Stimulated activated CD4-positive, alpha-beta T cell treated with anti-CD3 and anti-CD28 coated beads, Interleukin-1b, Interleukin-23, amount 100 ng/mL, for 4 hours (primary cell): ENCODE measurements around the gene ZC3H10.

Experiments used
- DNase-seq, 2 donors: peaks; one replicate each; pipeline ENCODE4 v3.0.0-alpha.2; 2020; ENCODE audit warnings: low read depth in 2 of 2

ZC3H10 gene

DNA sequence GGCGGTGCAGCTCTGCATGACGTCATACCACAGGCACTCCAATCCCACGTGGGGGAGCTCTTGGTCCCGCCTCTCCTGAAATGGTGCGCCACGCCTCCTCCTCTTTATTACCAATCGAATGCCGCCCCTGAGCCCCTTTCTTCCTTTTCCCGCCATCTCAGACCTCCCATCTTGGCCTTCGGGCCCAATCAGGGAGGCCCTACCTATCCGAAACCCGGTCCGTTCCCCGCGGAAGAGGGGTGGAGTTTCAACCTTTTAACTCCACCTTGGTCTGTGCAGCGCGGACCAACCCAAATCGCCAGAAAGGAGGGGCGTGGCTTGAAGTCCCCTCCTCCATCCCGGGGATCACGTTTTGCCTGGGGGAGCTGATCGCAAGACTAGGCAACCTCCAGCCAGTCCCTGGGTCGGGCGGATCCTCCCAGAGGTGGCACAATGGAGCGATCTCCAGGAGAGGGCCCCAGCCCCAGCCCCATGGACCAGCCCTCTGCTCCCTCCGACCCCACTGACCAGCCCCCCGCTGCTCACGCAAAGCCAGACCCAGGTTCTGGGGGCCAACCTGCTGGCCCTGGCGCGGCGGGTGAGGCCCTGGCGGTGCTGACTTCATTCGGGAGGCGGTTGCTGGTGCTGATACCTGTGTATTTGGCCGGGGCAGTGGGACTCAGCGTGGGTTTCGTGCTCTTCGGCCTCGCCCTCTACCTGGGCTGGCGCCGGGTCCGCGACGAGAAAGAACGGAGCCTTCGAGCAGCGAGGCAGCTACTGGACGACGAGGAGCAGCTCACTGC, 10.0 kb downstream of the ZC3H10 start, which contains the start of gene ESYT1:
TSS of gene ESYT1 (plus strand) at position 380 of the 782 bp plus-strand sequence. CDS start at position 433, 53 bp downstream.
- peak; percentile 84 to 94 for DNase-seq

DNA sequence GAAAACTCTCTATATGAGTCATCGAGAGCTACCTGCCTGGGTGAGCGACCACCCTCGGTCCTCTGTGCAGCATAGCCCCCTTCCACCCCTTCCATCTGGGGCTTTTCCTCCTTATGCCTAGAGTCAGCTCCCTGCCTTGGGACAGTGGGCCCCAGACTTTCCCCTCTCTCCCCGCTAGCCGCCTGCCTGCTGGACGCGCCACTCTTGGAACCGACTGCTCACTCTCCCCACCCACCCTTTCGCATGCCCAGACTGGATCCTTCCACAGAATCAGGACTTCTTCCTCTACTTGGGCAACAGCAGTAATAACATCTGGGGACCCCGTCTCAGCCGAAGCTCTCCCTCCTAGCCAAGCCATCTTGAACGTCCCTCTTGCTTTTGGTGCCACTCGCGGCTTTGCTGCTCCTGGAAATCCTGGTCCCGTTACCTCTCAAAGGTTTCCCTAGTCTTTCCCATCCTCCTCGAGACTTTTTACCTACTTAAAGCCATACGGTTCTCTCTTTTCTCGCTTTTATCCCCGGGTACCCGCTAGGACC, 10.7 kb downstream of the ZC3H10 start:
- no peak for DNase-seq

DNA sequence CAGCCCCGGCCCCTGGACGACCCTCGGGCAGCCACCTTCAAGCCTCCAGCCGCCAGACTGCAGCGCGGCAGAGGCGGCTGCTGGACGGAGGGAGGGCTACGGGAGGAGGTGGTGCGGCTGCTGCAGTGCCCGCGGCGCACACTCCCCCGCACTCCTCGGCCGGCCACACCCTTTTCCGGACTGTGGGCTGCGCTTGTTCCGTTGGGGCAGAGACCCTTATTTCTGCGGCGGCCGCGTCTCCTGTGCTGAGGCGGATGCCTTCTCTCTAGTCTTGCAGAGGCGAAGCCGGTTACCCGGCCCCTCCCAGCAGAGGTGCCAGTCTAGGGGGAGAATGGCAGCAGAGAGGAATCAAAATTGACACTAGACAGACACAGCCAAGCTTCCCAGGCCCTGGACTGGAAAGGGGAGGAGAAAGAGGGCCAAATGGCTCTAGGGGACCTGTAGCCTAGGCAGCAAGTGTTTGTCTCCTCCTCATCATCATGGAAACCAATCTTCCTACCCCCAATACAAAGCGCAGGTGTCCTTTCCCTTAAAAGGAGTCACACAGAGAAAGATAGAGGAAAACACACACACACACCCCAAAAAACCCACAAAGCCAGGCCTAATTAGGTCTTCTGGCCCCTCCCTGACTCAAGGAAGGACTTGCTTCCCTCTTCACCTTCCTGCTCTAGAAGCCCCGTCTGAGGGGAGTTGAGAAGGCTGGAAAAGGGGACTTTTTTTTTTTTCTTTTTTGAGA, 11.3 kb downstream of the ZC3H10 start:
- peak in 1 of 2 donors; percentile 43 for DNase-seq

DNA sequence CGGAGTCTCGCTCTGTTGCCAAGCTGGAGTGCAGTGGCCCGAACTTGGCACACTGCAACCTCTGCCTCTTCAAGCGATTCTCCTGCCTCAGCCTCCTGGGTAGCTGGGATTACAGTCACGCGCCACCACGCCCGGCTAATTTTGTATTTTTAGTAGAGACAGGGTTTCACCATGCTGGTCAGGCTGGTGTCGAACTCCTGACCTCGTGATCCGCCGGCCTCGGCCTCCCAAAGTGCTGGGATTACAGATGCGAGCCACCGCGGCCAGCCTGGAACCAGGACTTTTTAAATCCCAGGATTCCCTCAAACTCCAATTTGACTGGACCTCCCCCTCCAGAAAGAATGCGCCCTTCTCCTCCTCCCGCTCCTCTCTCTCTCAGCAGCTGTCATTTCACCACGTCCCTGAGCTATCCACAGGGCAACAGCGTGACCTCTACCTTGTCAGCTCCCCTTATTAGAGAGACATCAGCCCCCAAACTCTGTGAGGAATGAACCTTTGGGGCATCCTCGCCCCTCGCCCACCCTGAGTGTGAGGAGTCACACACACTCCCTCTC, 12.0 kb downstream of the ZC3H10 start:
- DNase-seq = no peak

DNA sequence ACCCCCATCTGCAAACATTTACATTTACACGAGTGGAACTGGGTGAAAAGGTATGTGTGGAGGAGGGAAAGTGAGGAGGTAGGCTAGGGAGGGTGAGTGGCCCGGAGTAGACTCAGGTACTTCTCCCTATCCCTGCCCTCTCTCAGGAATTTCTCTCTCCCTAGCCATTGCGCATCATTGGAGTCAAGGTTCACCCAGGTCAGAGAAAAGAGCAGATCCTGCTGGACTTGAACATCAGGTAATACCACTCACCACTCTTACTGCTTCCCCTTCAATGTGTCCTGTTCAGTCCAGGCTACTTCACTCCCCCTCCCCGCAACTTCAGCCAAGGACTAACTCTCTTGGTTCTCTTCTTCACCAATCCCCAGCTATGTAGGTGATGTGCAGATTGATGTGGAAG, 12.8 kb downstream of the ZC3H10 start:
- DNase-seq = no peak

DNA sequence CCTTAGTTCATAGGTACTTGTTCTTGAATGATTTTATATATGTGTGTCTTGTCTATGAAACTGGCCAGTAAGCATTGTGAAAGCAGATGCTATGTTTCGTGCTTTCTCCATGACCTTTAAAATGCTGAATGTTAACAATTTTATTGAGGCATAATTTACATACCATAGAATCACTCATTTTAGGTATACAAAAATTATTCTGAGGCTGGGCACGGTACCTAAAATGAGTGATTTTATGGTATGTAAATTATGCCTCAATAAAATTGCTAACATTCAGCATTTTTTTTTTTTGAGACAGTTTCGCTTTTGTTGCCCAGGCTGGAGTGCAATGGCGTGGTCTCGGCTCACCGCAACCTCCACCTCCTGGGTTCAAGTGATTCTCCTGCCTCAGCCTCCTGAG, 16.8 kb downstream of the ZC3H10 start:
- DNase-seq = no peak

DNA sequence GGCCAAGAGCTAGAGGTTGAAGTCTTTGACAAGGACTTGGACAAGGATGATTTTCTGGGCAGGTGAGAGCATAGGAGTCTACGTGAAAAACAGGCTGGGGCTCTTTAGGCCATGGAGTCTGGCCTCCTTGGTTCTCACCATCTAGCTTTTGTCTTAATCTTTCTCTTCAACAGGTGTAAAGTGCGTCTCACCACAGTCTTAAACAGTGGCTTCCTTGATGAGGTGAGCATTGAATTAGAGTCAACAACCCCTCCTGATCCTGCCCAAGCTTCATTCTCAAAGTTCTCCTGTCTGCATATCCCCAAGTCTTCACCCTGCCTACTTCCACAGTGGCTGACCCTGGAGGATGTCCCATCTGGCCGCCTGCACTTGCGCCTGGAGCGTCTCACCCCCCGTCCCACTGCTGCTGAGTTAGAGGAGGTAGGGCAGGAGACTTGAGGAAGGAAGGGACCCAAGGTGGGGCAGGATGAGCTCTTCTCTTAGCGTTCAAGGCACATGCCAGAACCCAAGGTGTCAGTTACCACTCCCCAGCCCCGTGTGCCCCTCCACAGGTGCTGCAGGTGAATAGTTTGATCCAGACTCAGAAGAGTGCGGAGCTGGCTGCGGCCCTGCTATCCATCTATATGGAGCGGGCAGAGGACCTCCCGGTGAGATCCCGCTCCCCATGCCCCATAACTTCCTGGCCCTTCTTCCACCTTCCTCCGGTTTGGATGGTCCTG, 19.9 kb downstream of the ZC3H10 start:
- no peak for DNase-seq

DNA sequence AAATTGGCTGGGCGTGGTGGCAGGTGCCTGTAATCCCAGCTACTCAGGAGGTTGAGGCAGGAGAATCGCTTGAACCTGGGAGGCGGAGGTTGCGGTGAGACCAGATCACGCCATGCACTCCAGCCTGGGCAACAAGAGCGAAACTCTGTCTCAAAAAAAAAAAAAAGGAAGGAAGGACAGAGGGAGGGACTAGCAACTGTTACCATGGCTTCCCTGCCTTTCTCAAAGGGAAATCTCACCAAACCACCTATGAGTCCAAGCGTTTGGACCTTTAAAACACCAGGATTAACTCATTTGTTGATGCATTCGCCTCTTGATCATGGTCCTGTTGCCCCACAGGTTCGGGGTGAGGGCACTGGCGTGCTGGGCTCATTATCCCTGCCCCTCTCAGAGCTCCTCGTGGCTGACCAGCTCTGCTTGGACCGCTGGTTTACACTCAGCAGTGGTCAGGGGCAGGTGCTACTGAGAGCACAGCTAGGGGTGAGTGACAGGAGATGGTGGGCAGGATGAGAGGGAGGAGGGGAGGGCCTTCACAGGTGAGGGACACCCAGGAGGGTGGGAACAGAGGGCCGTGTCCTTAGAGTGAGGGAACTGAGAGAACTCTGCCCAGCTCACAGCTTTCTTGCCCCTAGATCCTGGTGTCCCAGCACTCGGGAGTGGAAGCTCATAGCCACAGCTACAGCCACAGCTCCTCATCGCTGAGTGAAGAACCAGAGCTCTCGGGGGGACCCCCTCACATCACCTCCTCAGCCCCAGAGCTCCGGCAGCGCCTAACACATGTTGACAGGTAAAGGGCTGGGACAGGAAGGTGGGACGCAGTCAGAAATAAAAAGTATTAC, 24.1 kb downstream of the ZC3H10 start:
- no peak for DNase-seq

DNA sequence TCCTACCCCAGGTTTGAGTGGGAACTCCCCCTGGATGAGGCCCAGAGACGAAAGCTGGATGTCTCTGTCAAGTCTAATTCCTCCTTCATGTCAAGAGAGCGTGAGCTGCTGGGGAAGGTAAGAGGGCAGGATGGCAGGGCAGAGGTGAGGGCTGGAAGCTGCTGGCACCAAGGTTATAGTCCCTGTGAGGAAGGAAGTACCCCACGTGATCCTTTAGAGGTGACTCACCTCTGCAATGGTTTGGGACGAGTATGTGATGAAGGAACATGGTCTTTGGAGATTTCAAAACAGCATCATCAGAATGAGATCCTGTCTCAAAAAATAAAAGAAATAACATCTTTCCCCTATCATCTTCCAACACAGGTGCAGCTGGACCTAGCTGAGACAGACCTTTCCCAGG, 25.2 kb downstream of the ZC3H10 start:
- no peak for DNase-seq

DNA sequence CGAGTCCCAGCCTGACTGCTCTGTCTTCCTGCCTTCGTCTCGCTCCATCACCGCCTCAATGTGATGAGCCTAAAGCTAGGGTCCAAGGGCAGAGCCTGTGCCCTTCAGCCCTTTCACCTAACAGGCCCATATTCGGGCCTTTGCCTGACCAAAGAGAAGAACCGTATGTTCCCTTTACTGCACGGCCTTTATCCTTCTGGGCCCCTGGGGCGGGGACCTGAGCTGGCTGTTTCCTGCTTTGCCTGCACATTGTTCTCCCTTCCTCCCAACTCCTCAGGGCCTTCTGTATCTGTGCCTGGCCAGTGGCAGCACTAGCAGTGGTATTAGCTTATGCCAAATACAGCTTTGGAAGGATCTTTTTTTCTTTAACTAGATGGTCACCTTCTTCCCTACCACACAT, 25.8 kb downstream of the ZC3H10 start:
- DNase-seq = no peak

DNA sequence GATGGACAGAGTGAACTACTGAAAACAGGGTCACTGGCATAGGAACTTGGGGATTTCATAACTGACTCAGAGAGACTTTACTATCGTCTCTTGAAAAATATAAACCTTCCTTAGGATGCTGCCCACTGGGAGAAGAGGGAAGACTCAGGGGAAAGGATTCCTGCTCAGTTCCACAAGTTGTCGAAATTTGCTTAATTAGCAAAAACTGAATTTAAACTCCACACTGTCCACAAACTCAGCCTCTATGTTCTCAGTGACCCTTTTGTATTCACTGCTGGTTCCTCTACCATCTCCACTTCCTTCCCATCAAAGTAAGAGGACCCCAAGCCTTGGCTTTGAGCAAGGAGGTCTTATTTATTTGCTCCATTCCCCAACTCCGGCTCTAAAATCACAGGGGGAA, 27.2 kb downstream of the ZC3H10 start:
- DNase-seq = no peak

DNA sequence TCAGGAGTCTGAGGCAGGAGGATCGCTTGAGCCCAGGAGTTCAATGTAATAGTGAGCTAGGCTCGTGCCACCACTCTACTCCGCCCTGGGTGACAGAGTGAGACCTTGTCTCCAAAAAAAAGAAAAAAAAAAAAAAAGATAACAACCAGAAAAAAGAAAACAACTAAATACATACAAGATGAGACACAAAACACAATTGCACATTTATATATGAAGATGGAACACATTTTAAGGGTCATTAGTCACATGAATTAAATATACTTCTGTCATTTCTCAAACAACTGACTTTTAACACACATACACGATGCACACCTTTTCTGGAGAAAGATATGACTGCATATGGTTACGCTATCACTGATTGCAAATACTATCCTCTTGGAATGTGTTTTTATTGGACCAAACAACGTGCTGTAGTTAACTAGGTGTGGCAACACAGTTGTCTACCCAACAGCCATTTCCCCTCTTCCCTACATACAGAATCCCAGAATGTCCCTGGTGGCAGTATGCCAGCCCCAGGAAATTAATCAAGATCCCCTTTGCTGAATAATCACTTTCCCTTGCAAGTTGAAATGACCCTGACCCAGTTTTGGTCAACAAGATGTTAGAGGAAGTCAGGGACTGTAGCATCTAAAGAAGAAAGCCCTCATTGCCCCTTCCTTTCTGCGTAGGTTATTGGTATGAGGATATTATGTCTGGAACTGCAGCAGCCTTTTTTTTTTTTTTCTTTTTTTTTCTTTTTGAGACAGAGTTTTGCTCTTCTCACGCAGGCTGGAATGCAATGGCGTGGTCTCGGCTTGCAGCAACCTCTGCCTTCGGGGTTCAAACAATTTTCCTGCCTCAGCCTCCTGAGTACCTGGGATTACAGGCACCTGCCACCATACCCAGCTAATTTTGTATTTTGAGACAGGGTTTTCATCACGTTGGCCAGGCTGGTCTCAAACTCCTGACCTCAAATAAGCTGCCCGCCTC, 28.7 kb downstream of the ZC3H10 start:
- DNase-seq = no peak

DNA sequence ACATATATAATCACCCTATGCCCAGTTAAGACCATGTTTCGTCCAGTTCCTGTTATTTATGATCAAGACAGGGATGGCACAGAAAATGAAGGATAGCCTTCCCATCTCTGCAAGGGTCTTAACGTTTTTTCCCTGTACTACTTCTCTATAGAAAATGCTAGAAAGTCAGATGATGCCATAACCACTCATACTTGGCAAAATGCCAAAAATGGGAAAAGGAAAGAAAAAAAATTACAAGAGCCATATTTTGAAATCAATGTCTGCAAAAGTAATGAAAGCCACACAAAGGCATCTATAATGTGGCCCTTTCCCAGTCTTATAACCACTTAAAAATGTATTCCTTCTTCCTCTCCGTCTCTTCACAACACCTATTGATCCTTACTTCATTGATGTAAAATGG, 32.5 kb downstream of the ZC3H10 start:
- no peak for DNase-seq

DNA sequence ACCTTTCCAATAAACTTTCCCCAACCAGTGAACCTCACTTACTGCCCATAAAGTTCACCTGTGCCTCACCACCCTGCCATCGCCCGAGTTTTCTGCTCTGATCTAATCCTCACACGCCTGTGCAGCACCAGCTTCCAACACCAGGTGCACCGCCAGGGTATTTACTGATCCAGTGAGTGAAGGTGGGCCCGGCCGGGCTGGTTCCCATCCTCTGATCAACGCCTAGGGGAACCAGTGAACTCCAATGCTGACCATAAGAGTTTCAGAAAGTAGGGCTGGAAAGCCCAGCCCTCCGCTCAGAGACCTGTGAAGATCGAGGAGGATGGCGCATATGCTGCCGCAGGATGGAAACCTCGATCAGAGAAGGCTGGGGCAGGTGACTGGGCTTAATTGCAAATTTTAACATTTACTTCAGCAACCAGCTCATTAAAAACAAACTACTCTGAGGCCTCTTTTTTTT, 33.6 kb downstream of the ZC3H10 start:
- DNase-seq = peak in 1 of 2 donors; percentile 52

DNA sequence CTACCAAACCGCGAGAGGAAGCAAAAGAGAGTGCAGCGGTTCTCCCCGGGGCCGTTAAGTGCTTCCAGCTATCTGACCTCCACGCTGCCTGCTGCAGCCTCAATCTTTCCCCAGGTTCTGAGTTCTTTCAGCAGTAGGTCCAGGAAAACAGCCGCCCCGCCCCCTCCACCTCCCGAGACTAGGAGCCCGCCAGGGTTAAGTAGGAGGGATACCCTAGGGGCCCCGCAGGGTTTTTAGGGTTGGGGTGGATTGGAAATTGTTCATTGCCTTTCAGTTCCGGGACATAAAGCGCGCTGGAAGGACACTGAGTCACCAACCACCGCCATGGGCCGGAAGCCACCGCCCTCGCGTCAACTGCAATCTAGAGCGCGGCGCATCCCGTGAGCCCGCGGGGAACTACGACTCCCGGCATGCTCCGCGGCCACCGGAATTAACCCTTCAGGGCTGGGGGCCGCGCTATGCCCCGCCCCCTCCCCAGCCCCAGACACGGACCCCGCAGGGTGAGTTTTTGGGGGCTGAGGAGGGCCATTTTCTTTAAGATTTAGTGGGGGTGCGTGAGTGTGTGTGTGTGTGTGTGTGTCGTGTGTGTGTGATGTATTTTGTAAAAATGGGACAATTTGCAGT, 34.2 kb downstream of the ZC3H10 start, which contains the start of gene MYL6B:
TSS of gene MYL6B (plus strand) at position 456 of the 624 bp plus-strand sequence. CDS start 1,332 bp downstream, outside the sequence.
- DNase-seq = peak; percentile 86 to 92

DNA sequence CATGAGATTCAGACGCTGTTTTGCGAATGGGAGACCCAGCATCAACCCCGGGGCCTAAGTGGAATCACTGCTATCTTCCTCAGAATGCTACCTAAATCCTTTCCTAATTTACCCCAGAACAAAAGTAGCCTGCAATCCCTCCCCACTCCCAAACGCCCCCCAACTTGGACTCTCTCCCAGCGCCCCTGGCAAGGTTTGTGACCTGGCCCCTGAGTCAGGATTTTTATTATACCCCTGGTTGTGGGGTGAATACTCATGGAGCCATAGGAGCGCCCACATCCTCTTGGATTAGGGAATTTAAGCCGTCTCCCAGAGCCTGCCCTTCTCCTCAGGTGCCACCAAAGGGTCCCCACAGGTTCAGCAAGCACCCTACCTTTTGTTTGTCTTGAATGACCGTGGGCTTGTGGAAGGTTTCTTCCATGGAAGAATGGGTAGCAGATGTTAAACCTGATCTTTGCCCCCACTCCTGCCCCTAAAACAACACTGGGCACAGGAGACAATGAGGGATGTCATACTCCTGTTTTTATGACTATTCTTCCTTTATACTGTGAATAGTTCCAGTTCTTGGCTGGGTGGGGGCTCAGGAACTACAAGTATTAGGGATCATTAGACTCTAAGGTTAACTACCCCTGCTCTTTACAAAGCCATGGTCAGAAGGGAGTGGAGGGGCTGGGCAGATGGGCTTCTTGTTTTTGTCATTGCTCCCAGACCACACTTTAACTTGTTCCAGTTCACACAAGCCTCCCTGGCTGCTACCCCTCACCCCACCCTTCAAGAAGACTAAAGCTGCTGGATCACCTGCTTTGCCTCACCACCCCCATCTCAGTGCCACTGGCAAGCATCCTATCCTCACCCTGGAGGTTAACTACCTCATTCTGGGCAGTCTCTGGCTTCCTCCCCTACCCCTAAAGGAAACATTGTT, 35.0 kb downstream of the ZC3H10 start:
- DNase-seq = no peak

DNA sequence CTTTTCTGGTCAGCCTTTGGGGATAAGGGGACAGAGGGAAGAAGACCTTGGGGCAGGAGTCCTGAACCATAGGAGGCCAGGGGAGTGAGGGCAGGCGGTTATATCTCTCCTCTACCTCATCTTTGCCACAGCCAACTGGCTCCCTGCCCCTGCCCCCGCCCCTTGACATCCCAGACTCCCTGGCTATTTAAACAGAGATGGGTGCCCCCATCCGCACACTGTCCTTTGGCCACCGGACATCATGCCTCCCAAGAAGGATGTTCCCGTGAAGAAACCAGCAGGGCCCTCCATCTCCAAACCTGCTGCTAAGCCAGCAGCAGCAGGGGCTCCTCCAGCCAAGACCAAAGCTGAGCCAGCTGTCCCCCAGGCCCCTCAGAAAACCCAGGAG, 35.6 kb downstream of the ZC3H10 start:
- no peak for DNase-seq

DNA sequence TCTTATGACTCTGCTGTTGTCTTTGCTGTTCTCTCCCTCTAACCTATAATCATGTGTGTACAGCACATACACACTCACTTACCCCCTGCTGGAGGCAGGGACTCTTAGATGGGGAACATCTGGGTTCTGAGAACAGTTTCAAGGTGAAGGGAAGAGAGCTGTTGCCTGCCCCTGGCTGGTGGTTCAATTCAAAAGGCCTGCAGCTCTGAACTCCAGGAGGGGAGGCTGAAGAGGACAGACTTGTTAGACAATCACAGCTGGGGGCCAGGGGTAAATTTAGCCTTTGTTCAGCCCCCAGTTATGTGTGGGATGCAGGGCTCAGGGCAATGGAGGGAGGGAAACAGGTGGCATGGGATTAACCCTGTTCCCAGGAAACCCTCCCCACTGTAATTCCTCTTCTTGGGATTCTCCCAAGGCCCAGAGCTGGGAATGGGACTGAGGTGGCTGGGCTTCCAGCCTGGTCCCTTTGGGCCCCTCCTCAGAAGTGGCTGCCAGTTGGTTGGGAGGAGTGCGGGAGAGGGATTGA, 36.2 kb downstream of the ZC3H10 start:
- DNase-seq = no peak
